ENCODE data around the gene STRN. TPM values are rescaled to one million over a fixed set of nuclear protein-coding genes. Genes with fewer than 3 reads are reported as not detected.

The STRN gene
- total and polyA plus RNA-seq, 2 of the 13 experiments (the other 11 are each of a cell fraction or from before 2014, with no cell fraction given), result 10.4 to 19.3 TPM

DNA sequence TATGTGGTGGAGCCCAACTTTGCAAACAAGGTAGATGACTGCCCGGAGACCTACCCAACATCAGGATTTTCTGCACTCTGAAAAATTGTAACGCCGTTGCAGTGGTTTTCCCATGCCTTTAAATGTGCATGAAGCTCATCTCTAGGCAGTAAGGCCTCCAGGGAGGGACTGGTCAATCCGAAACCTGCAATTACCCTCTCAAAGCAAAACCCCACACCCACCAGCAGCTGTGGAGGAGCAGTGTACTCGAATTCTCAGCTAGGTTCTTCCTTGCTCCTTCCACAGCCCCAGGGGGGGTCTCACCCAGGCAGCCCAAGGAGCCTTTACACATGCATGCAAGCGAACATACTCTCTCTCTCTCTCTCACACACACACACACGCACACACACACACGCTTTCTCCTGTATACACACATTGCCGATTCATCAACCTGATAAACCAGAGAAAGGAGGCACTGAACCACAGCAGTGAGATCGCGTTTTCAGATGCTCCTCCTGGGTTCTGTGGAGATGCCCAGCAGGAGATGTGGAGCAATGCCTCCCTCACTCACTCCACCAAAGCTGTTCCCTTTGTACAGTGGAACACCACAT, 160.6 kb downstream of the STRN start:
- ChIA-PET POLR2A (no interaction called here), CTCF (ENCODE audit: low intra/inter-chr PET ratio, low total read pairs) (no interaction called here)
- no peaks in the 10 kb centered on the region for H3K36me3 ChIP-seq (replicated peaks in 1 of 2; ENCODE audit: control insufficient read depth in 1 of 2, insufficient read depth in 2 of 2, low read length in 2 of 2)
- peaks cover 4 to 14% of the 10 kb centered on the region in 2 experiments; a peak in 3 of 5 replicates for H3K27me3 ChIP-seq (ENCODE audit: control insufficient read depth in 1 of 2, insufficient read depth in 2 of 2, low read length in 2 of 2)
- TF ChIP-seq CTCF (CRISPR knock-in tag; IDR thresholded peaks at IDR 0.05) (no peak), ZSCAN25 (CRISPR knock-in tag; IDR thresholded peaks at IDR 0.05) (no peak), ZNF367 (CRISPR knock-in tag; IDR thresholded peaks at IDR 0.05; ENCODE audit: borderline replicate concordance) (no peak), ZIK1 (CRISPR knock-in tag; IDR thresholded peaks at IDR 0.05; ENCODE audit: borderline replicate concordance, low read depth) (no peak), ZMYM2 (CRISPR knock-in tag; IDR thresholded peaks at IDR 0.05) (no peak), NBN (conservative IDR thresholded peaks at IDR 0.05) (no peak), NFATC3 (CRISPR knock-in tag; IDR thresholded peaks at IDR 0.05) (no peak), HMG20B (CRISPR knock-in tag; conservative IDR thresholded peaks at IDR 0.05) (no peak), BCL6 (CRISPR knock-in tag; IDR thresholded peaks at IDR 0.05) (no peak), ZFP62 (CRISPR knock-in tag; IDR thresholded peaks at IDR 0.05) (no peak), CREB1 (IDR thresholded peaks at IDR 0.05) (no peak), CREB1 (CRISPR knock-in tag; IDR thresholded peaks at IDR 0.05) (no peak), SCMH1 (CRISPR knock-in tag; IDR thresholded peaks at IDR 0.05; ENCODE audit: borderline replicate concordance) (no peak)
- TF ChIP-seq, protein P1, sequence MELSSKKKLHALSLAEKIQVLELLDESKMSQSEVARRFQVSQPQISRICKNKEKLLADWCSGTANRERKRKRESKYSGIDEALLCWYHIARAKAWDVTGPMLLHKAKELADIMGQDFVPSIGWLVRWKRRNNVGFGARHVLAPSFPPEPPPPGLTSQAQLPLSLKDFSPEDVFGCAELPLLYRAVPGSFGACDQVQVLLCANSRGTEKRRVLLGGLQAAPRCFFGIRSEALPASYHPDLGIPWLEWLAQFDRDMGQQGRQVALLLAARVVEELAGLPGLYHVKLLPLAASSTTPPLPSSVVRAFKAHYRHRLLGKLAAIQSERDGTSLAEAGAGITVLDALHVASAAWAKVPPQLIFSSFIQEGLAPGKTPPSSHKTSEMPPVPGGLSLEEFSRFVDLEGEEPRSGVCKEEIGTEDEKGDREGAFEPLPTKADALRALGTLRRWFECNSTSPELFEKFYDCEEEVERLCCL (CRISPR knock-in tag; IDR thresholded peaks at IDR 0.05; ENCODE audit: borderline replicate concordance), result no peak
- no TSS peak for BruUV-seq (replicated peaks)
- no peak for FAIRE-seq
- H4K20me1 ChIP-seq (ENCODE audit: insufficient read depth, low read length), result no peaks in the 10 kb centered on the region
- H3K79me2 ChIP-seq (ENCODE audit: insufficient read depth, low read length), result no peaks in the 10 kb centered on the region
- no peak overlapping the region for H2AFZ ChIP-seq (ENCODE audit: low read length)
- H3K9ac ChIP-seq (ENCODE audit: insufficient read depth, low read depth, low read length), result no peak overlapping the region
- no peak overlapping the region for H3K27ac ChIP-seq (ENCODE audit: extremely low read length, insufficient read depth, low read length)
- no peak for ATAC-seq
- H3K4me3 ChIP-seq (replicated peaks in 1 of 3; ENCODE audit: insufficient read depth in 1 of 3, low read depth in 2 of 3, low read length in 3 of 3), result no peak overlapping the region
- in situ Hi-C loops (cut with HindIII; ENCODE audit: extremely low pct_ligation_motif_present, low pct_unique_long_range_greater_than_20kb), result no loop called here
- no peak for DNase-seq (ENCODE audit: low spot score)
- intact Hi-C loops (cut with micrococcal nuclease; ENCODE audit: unreplicated experiment), result no loop called here
- no peaks in the 10 kb centered on the region for H3K9me3 ChIP-seq (ENCODE audit: low read length)
- H3K4me1 ChIP-seq (ENCODE audit: insufficient read depth, low read length), result peaks cover 8% of the 10 kb centered on the region; the same call in 1 of the 2 replicates
- whole genome bisulfite sequencing (ENCODE audit: low lambda C conversion rate), result 71% methylated on average over 11 of the region's 11 CpGs
- H3K4me2 ChIP-seq (ENCODE audit: low read depth, low read length), result no peak overlapping the region
